GM18951 (cell line): ENCODE data around the gene KRT31.

Experiments
- POLR2A ChIP-seq: IDR thresholded peaks from 4 replicates; pipeline ENCODE4 v1.6.1; 2011; ENCODE audit warnings: mild to moderate bottlenecking; ENCODE audit not compliant: insufficient read length, insufficient read depth; ENCODE audit errors: extremely low read depth
- in situ Hi-C: fragments of 300-500 bp; cut with MboI; formaldehyde crosslinking; loops from one replicate; pipeline ENCODE4 v1.12.0; 2022; ENCODE audit warnings: low sequenced_read_pairs, mixed read lengths, inconsistent platforms; ENCODE audit not compliant: unreplicated experiment

The KRT31 gene

DNA sequence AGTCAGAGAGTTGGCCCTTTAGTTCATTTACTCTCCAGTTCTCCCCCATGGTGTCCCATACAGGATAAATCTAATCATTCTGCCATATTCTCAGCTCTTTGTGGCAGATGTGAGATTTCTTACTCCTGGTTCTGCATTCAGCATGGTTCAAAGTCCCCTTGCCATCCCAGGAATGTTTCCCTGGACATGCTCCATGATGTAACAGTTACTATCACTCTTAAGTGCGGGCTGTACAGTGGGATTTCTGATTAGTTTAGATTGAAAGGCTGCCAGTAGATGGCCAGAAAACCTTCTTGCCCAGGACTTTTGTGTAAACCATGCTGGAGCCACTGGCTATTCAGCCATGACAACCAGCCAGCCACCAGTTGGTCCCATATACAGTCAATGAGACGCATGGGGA lies 16.6 kb upstream of the KRT31 start:
- in situ Hi-C loops, result no loop called here

GRCh38 chr17:41413353-41413957 lies 16.0 kb upstream of the KRT31 start:
- no peak for TF ChIP-seq POLR2A
- in situ Hi-C loops, result no loop called here

More for the DNA sequence above, 16.6 kb upstream of the KRT31 start:
- TF ChIP-seq POLR2A, result no peak

DNA sequence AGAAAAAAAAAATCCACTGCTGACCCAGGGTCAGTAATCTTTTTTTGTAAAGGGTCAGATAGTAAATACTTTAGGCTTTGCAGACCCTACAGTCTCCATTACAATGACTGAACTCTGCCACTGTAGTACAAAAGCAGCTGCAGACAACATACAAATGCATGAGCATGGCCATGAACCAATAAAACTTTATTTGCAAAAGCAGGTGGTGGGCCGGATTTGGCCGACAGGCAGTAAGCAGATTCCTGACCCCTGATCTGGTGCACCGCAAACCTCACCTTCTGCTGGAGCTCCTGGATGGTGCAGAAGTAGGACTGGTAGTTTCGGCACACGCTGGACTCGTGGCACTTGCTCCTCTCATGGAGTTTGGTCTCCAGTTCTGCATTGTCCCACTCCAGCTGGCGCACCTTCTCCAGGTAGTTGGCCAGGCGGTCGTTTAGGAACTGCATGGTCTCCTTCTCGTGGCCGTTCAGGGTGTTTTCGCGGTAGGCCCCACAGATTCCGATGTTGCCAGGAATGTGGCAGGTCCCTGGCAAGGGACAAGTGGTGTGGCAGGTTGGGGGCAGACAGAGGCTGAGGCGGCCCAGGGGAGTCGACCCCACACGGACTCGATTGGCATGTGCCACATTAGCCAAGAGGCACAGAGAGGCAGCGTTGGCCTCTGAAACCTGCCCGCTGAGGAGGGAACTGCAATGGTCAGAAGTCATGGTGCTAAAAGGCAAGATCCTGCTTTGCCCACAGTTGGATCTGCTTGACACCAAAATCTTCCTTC lies 13.8 kb upstream of the KRT31 start:
- TF ChIP-seq POLR2A, result no peak
- in situ Hi-C loops, result no loop called here

DNA sequence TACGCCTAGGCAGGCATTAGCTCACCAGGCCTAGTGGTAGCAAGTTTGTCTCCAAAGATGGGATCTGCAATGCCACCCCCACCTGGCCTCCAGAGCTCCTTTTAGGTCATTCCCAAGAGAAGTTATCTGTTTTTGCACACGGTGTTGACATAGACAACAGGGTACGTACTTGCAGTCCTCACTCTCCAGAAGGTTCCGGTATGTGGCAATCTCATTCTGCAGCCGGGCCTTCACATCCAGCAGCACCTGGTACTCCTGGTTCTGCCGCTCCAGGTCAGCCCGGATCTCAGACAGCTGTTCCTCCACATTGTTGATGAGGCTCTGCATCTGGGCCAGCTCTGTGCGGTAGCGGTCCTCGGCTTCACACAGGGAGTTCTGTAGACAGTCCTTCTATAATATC lies 9.8 kb upstream of the KRT31 start:
- in situ Hi-C loops, result no loop called here
- TF ChIP-seq POLR2A, result no peak

DNA sequence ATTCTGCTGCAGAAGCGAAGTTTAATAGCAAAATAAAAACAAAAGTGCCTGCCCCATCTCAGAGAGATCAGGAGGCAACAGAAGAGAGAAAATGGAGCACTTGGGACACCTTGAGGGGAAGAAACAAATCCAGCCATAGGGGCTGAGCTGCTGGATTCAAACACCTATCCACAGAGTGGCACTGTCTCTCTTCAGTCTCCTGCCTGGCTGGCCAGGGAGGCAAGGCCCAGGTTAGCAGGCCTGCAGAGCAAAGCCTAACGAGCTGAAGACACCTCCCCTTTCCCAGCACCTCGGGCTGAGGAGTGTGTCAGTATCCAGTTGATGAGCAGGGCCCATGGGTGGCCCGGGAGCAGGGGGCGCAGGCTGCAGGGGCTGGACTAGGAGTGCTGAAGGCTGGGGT lies 8.8 kb upstream of the KRT31 start:
- TF ChIP-seq POLR2A, result no peak
- in situ Hi-C loops, result no loop called here

DNA sequence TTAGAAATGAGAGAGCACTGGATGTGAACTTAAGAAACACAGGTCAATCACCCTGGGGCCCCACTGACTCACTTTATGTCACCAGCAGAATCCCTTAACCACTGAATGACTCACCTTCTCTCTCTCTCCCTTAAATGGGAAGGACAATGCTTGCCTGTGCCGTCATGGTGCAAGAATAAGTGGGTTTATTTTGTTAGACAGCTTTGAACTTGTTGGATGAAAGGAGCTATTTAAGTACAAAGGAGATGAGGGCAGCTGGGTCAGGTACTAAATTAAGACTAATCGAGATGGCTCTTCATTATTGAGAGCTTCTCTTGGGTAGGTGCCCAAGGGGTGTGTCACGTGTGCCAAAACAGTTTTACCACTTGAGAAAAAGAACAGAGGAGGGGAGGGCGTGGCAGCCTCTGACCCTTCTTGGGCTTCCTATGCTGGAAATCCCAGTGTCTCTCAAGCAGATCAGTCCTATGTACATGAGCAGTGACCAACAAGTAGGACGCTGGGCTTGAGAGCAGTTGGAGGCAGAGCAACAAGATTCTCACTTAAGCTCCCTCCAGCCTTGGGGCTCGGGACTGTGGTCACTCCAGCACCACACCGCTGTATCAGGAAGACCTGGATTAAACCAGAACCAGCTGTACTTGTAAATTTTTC lies 6.7 kb upstream of the KRT31 start:
- in situ Hi-C loops, result no loop called here
- TF ChIP-seq POLR2A, result no peak

GRCh38 chr17:41403404-41404023 lies 6.1 kb upstream of the KRT31 start:
- no peak for TF ChIP-seq POLR2A

DNA sequence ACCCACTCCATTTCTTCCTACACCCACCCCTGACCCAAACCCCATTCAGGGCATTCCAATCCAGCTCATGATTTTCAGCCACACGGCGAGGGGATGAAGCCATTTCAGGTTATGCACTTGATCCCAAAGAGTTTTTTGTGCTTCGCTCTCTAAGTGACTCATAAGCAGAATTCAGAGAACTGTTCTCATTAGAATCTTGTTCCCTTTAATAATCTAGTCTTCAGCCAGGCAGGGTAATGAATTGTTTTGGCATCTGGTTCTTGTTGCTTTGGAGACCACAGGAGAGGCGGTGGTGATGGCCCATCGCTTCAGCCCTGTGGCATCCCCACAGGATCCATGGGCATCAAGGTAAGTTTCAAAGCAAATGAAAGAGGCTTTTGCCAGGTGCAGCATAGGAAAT lies 4.8 kb upstream of the KRT31 start:
- in situ Hi-C loops, result no loop called here
- no peak for TF ChIP-seq POLR2A

More at GRCh38 chr17:41403404-41404023, 6.1 kb upstream of the KRT31 start:
- in situ Hi-C loops, result no loop called here

- in situ Hi-C loops, result loop anchor here (10.0 kb wide), 1 partner anchor 112 kb away; no protein-coding TSS in a partner anchor
- no peak for TF ChIP-seq POLR2A
Measured at GRCh38 chr17:41396340-41396739, 1.1 kb downstream of the KRT31 start.

- in situ Hi-C loops, result loop anchor here (10.0 kb wide), 1 partner anchor 111 kb away; no protein-coding TSS in a partner anchor
- TF ChIP-seq POLR2A, result no peak
Measured at GRCh38 chr17:41395611-41396010, 1.8 kb downstream of the KRT31 start.

DNA sequence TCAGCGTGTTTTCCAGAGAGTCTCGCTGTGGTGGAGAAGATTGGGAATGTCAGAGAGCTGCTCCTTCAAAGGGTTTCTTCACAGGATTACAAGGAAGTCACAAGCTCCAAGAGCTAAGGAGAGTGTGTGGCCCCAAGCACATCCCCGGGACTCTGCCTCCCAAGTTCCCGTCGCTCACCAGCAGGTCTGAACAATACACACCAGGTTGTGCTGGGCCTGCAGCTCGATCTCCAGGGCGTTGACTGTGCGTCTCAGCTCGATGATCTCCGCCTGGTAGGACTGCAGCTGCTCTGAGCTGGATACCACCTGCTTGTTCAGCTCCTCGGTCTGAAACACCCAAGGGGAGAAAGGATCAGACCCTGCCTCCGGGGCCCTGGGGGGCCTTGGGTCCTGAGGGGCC lies 2.4 kb downstream of the KRT31 start:
- in situ Hi-C loops, result loop anchor here (10.0 kb wide), 1 partner anchor 110 kb away; no protein-coding TSS in a partner anchor

DNA sequence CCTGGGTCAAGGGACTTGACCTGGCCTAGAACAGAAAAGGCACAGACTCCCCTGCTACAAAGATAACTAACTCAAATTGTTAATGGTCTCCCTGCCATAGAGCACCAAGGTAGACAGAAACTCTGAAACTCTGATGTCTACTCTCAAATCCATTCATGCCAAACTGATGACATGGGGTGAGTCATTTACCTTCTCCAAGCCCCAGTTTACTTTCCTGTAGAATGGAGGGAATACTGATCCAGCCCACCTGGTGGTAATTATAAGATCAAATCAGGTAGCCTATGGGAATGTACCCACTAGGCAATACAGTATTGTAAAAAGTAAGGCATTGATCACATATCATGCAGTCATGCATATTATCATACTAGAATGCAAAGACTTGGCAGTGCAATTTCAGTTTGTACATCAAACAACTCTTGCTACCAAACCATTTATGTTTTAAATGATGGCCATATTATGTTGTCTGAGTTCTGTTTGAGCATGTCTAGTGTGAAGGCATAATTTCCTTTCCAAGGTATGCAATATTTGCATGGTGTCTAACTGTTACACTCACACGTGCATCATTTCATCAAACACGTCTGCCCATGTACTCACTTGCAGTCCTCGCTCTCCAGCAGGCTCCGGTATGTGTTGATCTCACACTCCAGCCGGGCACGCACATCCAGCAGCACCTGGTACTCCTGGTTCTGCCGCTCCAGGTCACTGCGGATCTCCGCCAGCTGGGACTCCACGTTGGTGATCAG lies 3.0 kb downstream of the KRT31 start:
- in situ Hi-C loops, result loop anchor here (10.0 kb wide), 1 partner anchor 110 kb away; no protein-coding TSS in a partner anchor
- no peak for TF ChIP-seq POLR2A

GRCh38 chr17:41393826-41394225 lies 3.6 kb downstream of the KRT31 start:
- no peak for TF ChIP-seq POLR2A
- in situ Hi-C loops, result loop anchor here (10.0 kb wide), 1 partner anchor 109 kb away; no protein-coding TSS in a partner anchor
